ENCODE data around the gene MBD6. TPM values are rescaled to one million over a fixed set of nuclear protein-coding genes. Genes with fewer than 3 reads are reported as not detected.

MBD6 gene
- total and polyA plus RNA-seq, 10 donors = 14.8 to 171 (median 80.6) TPM

- H3K27me3 ChIP-seq (replicated peaks in 1 of 7) = peaks cover 0 to 20% (median 0%) of the 10 kb centered on the region in 7 donors
- H3K4me1 ChIP-seq = peaks cover 0 to 3% (median under 1%) of the 10 kb centered on the region in 6 donors
- intact Hi-C loops (cut with DNase I; ENCODE audit: low total_unique reads) = no loop called here
- H3K27ac ChIP-seq = no peak overlapping the region
- TF ChIP-seq CTCF (IDR thresholded peaks at IDR 0.05 in 8 of 11, conservative IDR thresholded peaks at IDR 0.05 in 3 of 11) = no peak
- TF ChIP-seq POLR2AphosphoS5 (IDR thresholded peaks at IDR 0.05) = no peak
- no peak for TF ChIP-seq POLR2A (IDR thresholded peaks at IDR 0.05)
- H3K4me3 ChIP-seq = no peak overlapping the region
- H3K36me3 ChIP-seq = no peaks in the 10 kb centered on the region
- DNase-seq = no peak
- no peaks in the 10 kb centered on the region for H3K9me3 ChIP-seq
- WGBS, 5 donors = 78 to 94% (median 87%) methylated on average over 12 of the region's 12 CpGs
Observed at GRCh38 chr12:57577981-57578758, 55.5 kb downstream of the MBD6 start.

- WGBS, 5 donors = 72 to 87% (median 84%) methylated on average over 2 of the region's 2 CpGs
- Histone ChIP-seq H3K4me3 (no peak overlapping the region), H3K27me3 (replicated peaks in 1 of 7) (peaks cover 0 to 20% (median 0%) of the 10 kb centered on the region in 7 donors), H3K9me3 (no peaks in the 10 kb centered on the region), H3K4me1 (peaks cover 0 to 8% (median 3%) of the 10 kb centered on the region in 6 donors), H3K36me3 (no peaks in the 10 kb centered on the region), H3K27ac (no peak overlapping the region)
- intact Hi-C loops (cut with DNase I; ENCODE audit: low total_unique reads) = no loop called here
- DNase-seq = no peak
- no peak for TF ChIP-seq CTCF (IDR thresholded peaks at IDR 0.05 in 8 of 11, conservative IDR thresholded peaks at IDR 0.05 in 3 of 11)
- no peak for TF ChIP-seq POLR2AphosphoS5 (IDR thresholded peaks at IDR 0.05)
- no peak for TF ChIP-seq POLR2A (IDR thresholded peaks at IDR 0.05)
Observed at GRCh38 chr12:57579011-57579410, 56.4 kb downstream of the MBD6 start.

Small RNA genes within 50 kb of the gene (microRNA-seq; reads per million reads assigned to microRNA genes)
- 0.28 to 0.72 (median 0.70) reads per million in 3 donors for gene MIR616
- gene MIR6758 = 0 to 0.36 (median 0.28) reads per million in 3 donors

Small RNA genes within 50 kb of the gene (small RNA-seq; reads per million reads assigned to genes)
- gene MIR616 = 0 to 0.23 (median 0) reads per million in 4 donors

Other genes starting within 250 kb of the MBD6 start
- gene R3HDM2, start 91.8 kb upstream of the MBD6 start, total RNA-seq = 10 to 100 TPM; 46.1 to 90.8 (median 61.2) TPM
- 10 to 100 TPM; 11.3 to 16.9 (median 13.2) TPM for gene R3HDM2, start 91.8 kb upstream of the MBD6 start, polyA plus RNA-seq
- gene INHBC, start 88.0 kb upstream of the MBD6 start, total RNA-seq = under 1 TPM in 1 of 7 donors, not detected in 6; 0.19 TPM
- not detected for gene INHBC, start 88.0 kb upstream of the MBD6 start, polyA plus RNA-seq
- gene INHBE, start 67.5 kb upstream of the MBD6 start, total RNA-seq = not detected
- gene INHBE, start 67.5 kb upstream of the MBD6 start, polyA plus RNA-seq = under 1 TPM in 1 of 3 donors, not detected in 2; 0.02 TPM
- gene GLI1, start 63.0 kb upstream of the MBD6 start, total RNA-seq = 1 to 10 TPM in 4 of 7 donors, under 1 TPM in 3; 0.46 to 3.6 (median 1.1) TPM
- 1 to 10 TPM in 1 of 3 donors, under 1 TPM in 2; 0.63 to 1.2 (median 0.77) TPM for gene GLI1, start 63.0 kb upstream of the MBD6 start, polyA plus RNA-seq
- gene ARHGAP9, start 43.0 kb upstream of the MBD6 start, total RNA-seq = 100 to 1,000 TPM; 148 to 328 (median 226) TPM
- 100 to 1,000 TPM; 190 to 400 (median 251) TPM for gene ARHGAP9, start 43.0 kb upstream of the MBD6 start, polyA plus RNA-seq
- gene MARS1, start 34.8 kb upstream of the MBD6 start, total RNA-seq = 100 to 1,000 TPM in 4 of 7 donors, 10 to 100 TPM in 3; 72.4 to 186 (median 146) TPM
- gene MARS1, start 34.8 kb upstream of the MBD6 start, polyA plus RNA-seq = 100 to 1,000 TPM in 1 of 3 donors, 10 to 100 TPM in 2; 67.4 to 104 (median 89.2) TPM
- 10 to 100 TPM; 18.0 to 27.7 (median 21.6) TPM for gene DDIT3, start 2.3 kb upstream of the MBD6 start, total RNA-seq
- 10 to 100 TPM; 39.8 to 43.9 (median 43.4) TPM for gene DDIT3, start 2.3 kb upstream of the MBD6 start, polyA plus RNA-seq
- gene DCTN2, start 24.4 kb downstream of the MBD6 start, total RNA-seq = 100 to 1,000 TPM in 4 of 7 donors, 10 to 100 TPM in 3; 68.5 to 152 (median 101) TPM
- gene DCTN2, start 24.4 kb downstream of the MBD6 start, polyA plus RNA-seq = 10 to 100 TPM; 53.3 to 67.3 (median 66.8) TPM
- gene KIF5A, start 27.2 kb downstream of the MBD6 start, total RNA-seq = under 1 TPM in 6 of 7 donors, not detected in 1; 0.09 to 0.76 (median 0.32) TPM
- under 1 TPM; 0.07 to 0.13 (median 0.08) TPM for gene KIF5A, start 27.2 kb downstream of the MBD6 start, polyA plus RNA-seq
- gene PIP4K2C, start 68.4 kb downstream of the MBD6 start, total RNA-seq = 10 to 100 TPM; 15.0 to 20.9 (median 18.8) TPM
- 1 to 10 TPM; 5.7 to 7.5 (median 6.3) TPM for gene PIP4K2C, start 68.4 kb downstream of the MBD6 start, polyA plus RNA-seq
- gene DTX3, start 82.0 kb downstream of the MBD6 start, total RNA-seq = 10 to 100 TPM; 15.3 to 30.7 (median 21.0) TPM
- 10 to 100 TPM; 13.7 to 24.3 (median 22.2) TPM for gene DTX3, start 82.0 kb downstream of the MBD6 start, polyA plus RNA-seq
- gene ARHGEF25, start 88.6 kb downstream of the MBD6 start, total RNA-seq = 10 to 100 TPM in 6 of 7 donors, 1 to 10 TPM in 1; 9.3 to 19.5 (median 14.8) TPM
- gene ARHGEF25, start 88.6 kb downstream of the MBD6 start, polyA plus RNA-seq = 10 to 100 TPM; 13.7 to 26.6 (median 22.5) TPM
- 1 to 10 TPM in 3 of 7 donors, under 1 TPM in 4; 0.39 to 2.2 (median 0.79) TPM for gene B4GALNT1, start 110.4 kb downstream of the MBD6 start, total RNA-seq
- gene B4GALNT1, start 110.4 kb downstream of the MBD6 start, polyA plus RNA-seq = 1 to 10 TPM in 1 of 3 donors, under 1 TPM in 2; 0.83 to 1.5 (median 0.93) TPM
- 100 to 1,000 TPM; 227 to 323 (median 256) TPM for gene OS9, start 171.3 kb downstream of the MBD6 start, total RNA-seq
- gene OS9, start 171.3 kb downstream of the MBD6 start, polyA plus RNA-seq = 100 to 1,000 TPM in 2 of 3 donors, 10 to 100 TPM in 1; 94.9 to 161 (median 130) TPM
- gene AGAP2, start 215.9 kb downstream of the MBD6 start, total RNA-seq = 10 to 100 TPM; 13.4 to 21.8 (median 19.5) TPM
- 1 to 10 TPM; 5.5 to 9.9 (median 6.6) TPM for gene AGAP2, start 215.9 kb downstream of the MBD6 start, polyA plus RNA-seq
- 10 to 100 TPM; 27.1 to 93.1 (median 33.4) TPM for gene TSPAN31, start 222.2 kb downstream of the MBD6 start, total RNA-seq
- 10 to 100 TPM; 16.9 to 25.9 (median 25.3) TPM for gene TSPAN31, start 222.2 kb downstream of the MBD6 start, polyA plus RNA-seq
- gene CDK4, start 229.5 kb downstream of the MBD6 start, total RNA-seq = 10 to 100 TPM; 34.3 to 77.8 (median 51.6) TPM
- 10 to 100 TPM; 36.2 to 72.0 (median 56.0) TPM for gene CDK4, start 229.5 kb downstream of the MBD6 start, polyA plus RNA-seq
- 10 to 100 TPM; 17.2 to 36.8 (median 23.0) TPM for gene MARCHF9, start 232.3 kb downstream of the MBD6 start, total RNA-seq
- 10 to 100 TPM; 29.0 to 49.0 (median 33.0) TPM for gene MARCHF9, start 232.3 kb downstream of the MBD6 start, polyA plus RNA-seq
- gene CYP27B1, start 244.3 kb downstream of the MBD6 start, total RNA-seq = 1 to 10 TPM in 2 of 7 donors, under 1 TPM in 5; 0.23 to 1.5 (median 0.47) TPM
- under 1 TPM; 0.20 to 0.48 (median 0.30) TPM for gene CYP27B1, start 244.3 kb downstream of the MBD6 start, polyA plus RNA-seq
- gene METTL1, start 249.3 kb downstream of the MBD6 start, total RNA-seq = 10 to 100 TPM in 3 of 7 donors, 1 to 10 TPM in 4; 4.9 to 22.0 (median 9.9) TPM
- gene METTL1, start 249.3 kb downstream of the MBD6 start, polyA plus RNA-seq = 10 to 100 TPM; 15.8 to 20.7 (median 16.3) TPM
- gene EEF1AKMT3, start 249.8 kb downstream of the MBD6 start, total RNA-seq = 1 to 10 TPM; 3.0 to 9.5 (median 6.0) TPM
- 1 to 10 TPM; 1.2 to 1.6 (median 1.4) TPM for gene EEF1AKMT3, start 249.8 kb downstream of the MBD6 start, polyA plus RNA-seq